ENCODE results near the gene NQO1.

The NQO1 gene

GRCh38 chr16:69706256-69706974 is 19.9 kb downstream of the NQO1 start:
- no peak for DNase-seq (ENCODE audit: low read depth in 2 of 2)

- no peak for DNase-seq (ENCODE audit: low read depth in 2 of 2)
Observed at GRCh38 chr16:69703638-69704037, 22.7 kb downstream of the NQO1 start.

GRCh38 chr16:69701866-69702265 is 24.5 kb downstream of the NQO1 start:
- no peak for DNase-seq (ENCODE audit: low read depth in 2 of 2)

- DNase-seq (ENCODE audit: low read depth in 2 of 2), result no peak
Observed at GRCh38 chr16:69701452-69701851, 24.9 kb downstream of the NQO1 start.

- DNase-seq (ENCODE audit: low read depth in 2 of 2), result no peak
Observed at GRCh38 chr16:69699915-69700314, 26.4 kb downstream of the NQO1 start.

GRCh38 chr16:69698404-69698803 is 28.0 kb downstream of the NQO1 start:
- DNase-seq (ENCODE audit: low read depth in 2 of 2), result no peak

GRCh38 chr16:69693916-69694315 is 32.4 kb downstream of the NQO1 start:
- no peak for DNase-seq (ENCODE audit: low read depth in 2 of 2)

GRCh38 chr16:69691980-69692911 is 34.1 kb downstream of the NQO1 start:
- no peak for DNase-seq (ENCODE audit: low read depth in 2 of 2)

- DNase-seq (ENCODE audit: low read depth in 2 of 2), result no peak
Observed at GRCh38 chr16:69688589-69688988, 37.8 kb downstream of the NQO1 start.

- DNase-seq (ENCODE audit: low read depth in 2 of 2), result no peak
Observed at GRCh38 chr16:69680358-69680757, 46.0 kb downstream of the NQO1 start.

GRCh38 chr16:69672998-69673713 is 53.2 kb downstream of the NQO1 start:
- DNase-seq (ENCODE audit: low read depth in 2 of 2), result no peak

- no peak for DNase-seq (ENCODE audit: low read depth in 2 of 2)
Observed at GRCh38 chr16:69672315-69672997, 53.9 kb downstream of the NQO1 start.

- DNase-seq (ENCODE audit: low read depth in 2 of 2), result no peak
Observed at GRCh38 chr16:69669577-69669976, 56.8 kb downstream of the NQO1 start.

GRCh38 chr16:69663846-69664245 is 62.5 kb downstream of the NQO1 start:
- DNase-seq (ENCODE audit: low read depth in 2 of 2), result no peak

GRCh38 chr16:69662901-69663300 is 63.5 kb downstream of the NQO1 start:
- no peak for DNase-seq (ENCODE audit: low read depth in 2 of 2)

- DNase-seq (ENCODE audit: low read depth in 2 of 2), result no peak
Observed at GRCh38 chr16:69660166-69660565, 66.2 kb downstream of the NQO1 start.

Data from stimulated activated CD4-positive, alpha-beta T cell treated with anti-CD3 and anti-CD28 coated beads, Interleukin-4, amount 100 ng/mL, for 48 hours (primary cell).